Activated CD4-positive, alpha-beta T cell treated with anti-CD3 and anti-CD28 coated beads, Interleukin-2, amount 50 U/mL, for 24 hours (primary cell): ENCODE results near the gene ROR1.

Experiments
- DNase-seq, 2 donors: peaks; one replicate each; pipeline ENCODE4 v3.0.0-alpha.2; 2020; ENCODE audit warnings: low read depth in 1 of 2, low spot score in 1 of 2

Gene ROR1

DNA sequence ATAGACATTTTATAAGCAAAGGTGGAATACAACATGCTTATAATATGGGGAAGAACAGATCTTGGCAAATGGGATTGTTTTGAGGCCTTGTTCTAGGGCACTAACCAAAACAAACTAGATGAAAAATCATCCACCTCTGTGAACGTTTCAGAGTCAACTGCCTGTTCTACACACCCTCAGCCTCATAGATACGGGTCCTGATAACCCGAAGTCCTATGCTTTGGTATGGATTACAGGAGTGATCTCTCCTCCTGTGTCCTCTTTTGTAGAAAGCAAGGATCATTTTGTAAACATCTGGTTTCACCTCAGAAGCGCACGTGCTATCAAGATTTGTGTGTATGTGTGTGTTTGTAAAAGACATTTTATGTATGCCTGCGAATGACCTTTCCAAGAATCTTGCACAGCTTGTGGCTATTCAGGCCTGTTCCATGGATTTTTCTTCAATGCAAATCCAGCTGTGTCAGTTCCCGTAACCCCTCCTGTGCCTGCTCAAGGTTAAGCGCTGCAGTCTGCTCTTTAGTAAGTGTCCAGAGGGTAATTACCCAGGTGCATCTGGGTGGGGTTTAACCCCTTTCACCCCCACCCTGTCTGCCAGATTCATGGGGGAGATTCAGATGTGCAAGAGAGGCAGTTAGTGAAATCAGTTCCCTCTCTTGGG is 132.4 kb downstream of the ROR1 start:
- no peak for DNase-seq

- no peak for DNase-seq
Measured at GRCh38 chr1:63907051-63907450, 133.2 kb downstream of the ROR1 start.

DNA sequence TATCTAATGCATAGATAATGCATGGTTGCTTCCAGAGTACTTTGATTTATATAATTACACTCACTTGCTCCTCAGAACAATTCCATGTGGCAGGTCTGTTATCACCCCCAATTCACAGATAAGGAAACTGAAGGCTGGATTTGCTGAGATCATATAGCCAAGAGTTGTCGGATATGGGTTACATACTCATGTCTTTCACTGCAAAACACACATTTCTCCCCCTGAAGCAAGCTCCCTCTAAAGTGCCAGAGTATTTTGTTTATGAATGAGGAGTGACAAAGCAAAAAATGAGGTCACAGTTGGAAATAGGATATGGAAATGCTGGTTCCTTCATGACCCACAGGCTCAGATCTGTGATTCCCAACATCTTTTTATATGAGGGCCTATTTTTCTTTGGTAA is 134.2 kb downstream of the ROR1 start:
- no peak for DNase-seq

DNA sequence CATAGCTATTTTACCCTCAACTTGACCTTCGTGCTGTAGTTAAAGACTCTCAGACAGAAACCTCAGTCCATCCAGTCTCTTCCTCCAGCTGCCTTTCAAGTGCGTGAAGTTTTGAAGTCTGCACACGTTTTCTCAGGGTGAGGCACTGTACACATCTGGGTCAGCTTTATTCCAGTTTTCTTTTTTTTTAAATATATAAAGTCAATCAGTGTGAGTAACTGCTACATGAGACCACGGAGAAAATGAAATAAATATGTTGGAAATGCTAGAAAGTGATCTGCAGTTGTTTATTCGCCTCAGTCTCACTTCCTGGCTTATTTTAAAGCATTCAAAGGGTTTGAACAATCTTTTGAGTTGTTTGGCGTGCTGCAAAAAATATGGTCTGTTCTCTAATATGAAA is 135.7 kb downstream of the ROR1 start:
- DNase-seq: no peak

DNA sequence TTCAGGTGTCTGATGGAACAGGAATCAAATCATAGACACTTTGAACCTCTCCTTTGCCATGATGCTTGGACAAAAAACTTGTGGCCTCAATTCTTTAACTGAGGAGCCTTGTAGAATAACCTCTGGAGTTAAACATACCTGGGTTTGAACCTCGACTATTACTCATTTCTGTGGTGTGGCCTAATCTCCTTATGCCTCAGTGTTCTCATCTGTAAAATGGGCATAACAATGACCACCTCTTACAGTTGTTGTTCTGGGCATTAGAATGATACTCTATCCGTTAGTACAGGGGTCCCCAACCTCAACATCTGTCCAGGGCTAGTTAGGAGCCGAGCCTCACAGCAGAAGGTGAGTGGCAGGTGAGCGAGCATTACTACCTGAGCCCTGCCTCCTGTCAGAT is 137.2 kb downstream of the ROR1 start:
- no peak for DNase-seq

DNA sequence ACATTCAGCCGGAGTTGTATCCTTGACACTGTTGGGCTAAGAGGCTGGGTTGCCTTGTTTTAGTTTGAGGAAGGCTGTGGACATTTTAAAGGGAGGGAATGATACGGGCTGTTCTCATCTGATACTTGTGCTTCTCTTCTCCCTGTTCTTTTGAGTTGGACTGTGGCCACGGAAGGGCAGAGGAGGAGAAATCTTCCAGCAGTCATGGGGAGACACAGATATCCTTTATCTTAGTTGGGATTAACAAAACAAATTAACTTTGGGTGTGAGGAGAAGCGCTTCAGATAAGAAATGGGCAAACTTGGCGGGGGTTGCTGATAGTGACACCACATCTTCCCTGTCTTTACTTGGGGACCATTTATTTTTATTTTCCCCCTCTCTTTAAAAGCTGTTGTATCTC is 138.8 kb downstream of the ROR1 start:
- no peak for DNase-seq

DNA sequence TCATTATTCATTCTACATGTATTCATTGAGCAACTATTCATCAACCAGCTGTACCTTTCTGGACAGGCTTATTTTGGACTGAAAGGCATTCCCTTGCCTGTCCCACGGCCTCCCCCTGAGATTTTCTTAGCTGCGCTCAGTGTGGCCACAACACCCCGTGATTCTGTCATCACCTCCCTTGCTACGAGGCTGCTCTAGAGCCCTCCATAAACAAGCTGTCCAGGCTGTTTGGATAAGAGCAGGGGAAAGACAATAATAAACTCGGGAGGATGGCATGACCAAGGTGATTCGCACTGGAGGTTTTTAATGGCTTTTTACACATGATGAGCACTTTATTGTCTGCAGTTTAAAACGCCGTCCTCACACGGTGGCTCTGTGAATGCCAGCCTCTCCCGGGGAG is 139.7 kb downstream of the ROR1 start:
- no peak for DNase-seq

- DNase-seq: no peak
Measured at GRCh38 chr1:63914241-63914640, 140.4 kb downstream of the ROR1 start.

GRCh38 chr1:63914706-63915105 is 140.9 kb downstream of the ROR1 start:
- no peak for DNase-seq

GRCh38 chr1:63915121-63915520 is 141.3 kb downstream of the ROR1 start:
- DNase-seq: no peak

DNA sequence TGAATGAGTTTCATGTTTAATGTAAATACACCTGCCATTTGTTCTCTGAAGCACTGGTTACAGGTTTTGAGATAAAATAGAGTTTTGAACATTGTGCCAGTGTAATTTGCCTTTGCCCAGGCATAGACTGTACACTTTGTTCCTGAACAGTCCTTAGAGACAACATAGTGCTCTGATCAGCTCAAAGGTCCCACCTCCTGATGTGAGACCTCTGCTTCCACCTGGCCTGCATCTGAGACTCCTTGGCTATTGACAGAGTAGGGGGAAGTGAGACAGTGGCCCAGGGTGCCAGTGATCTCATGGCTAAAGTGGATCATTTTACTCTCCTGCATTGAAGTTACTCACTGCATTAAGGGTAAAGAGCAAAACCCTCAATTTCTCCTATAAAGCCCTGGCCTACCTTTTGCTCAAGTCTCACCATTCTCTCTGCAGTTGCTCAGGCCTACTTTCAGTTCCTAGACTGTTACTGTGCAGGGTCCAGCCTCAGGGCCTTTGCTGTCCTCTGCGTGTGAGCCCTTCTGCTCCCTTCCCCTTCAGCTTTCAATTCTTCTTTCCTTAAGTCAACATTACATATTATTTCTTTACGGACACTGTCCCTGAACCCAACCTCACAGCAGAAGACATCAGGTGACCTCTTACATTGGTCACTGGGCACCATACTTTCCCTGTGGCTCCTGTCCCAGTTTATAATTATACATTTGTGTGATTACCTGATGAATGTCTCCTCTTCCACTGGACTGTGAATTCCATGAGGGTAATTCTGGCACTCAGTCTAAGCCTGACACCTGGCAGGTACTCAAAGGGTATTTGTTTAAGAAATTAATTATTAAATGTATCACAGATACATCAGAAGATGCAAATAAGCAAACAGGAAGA is 142.9 kb downstream of the ROR1 start:
- no peak for DNase-seq

- no peak for DNase-seq
Measured at GRCh38 chr1:63917571-63918417, 144.0 kb downstream of the ROR1 start.

- DNase-seq: no peak
Measured at GRCh38 chr1:63918418-63918945, 144.7 kb downstream of the ROR1 start.

GRCh38 chr1:63920154-63921117 is 146.6 kb downstream of the ROR1 start:
- no peak for DNase-seq

DNA sequence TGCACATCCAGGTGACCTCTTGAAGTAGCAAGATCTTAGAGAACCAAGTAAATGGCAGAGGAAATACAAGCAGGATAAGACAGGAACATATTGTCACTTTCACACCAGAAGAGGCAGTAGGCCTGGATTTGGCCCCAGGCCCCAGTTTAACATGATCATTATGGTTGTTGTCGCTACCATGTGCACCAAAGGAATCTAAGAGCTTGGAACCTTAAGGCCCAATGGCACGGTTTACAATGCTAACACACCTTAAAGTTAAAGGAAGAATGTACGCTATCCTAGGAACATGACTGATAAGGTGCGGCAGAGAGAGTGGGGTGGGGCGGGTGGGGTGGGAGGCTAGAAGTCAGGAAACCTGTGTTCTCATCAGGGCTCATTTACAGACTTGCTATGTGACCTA is 147.5 kb downstream of the ROR1 start:
- no peak for DNase-seq

GRCh38 chr1:63921802-63922201 is 148.0 kb downstream of the ROR1 start:
- DNase-seq: no peak

- DNase-seq: no peak
Measured at GRCh38 chr1:63922848-63923247, 149.0 kb downstream of the ROR1 start.

DNA sequence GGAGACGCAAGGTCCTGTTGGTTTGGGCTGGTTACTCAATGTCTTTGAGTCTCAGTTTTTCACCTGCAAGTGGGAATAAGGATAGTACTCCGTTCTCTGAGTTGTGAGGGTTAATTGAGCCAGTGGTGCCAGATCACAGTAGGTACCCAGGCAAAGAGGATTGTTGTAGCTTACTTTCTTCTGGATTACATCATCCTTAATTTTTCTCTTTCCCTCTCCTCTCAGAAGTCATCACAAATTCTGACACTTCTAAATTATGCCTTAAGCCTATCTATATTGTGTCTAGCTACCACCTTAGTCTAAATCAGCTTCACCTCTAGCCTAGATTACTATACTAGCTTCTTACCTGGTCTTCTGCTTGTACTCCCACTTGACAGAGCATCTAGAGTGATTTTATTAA is 149.5 kb downstream of the ROR1 start:
- no peak for DNase-seq

DNA sequence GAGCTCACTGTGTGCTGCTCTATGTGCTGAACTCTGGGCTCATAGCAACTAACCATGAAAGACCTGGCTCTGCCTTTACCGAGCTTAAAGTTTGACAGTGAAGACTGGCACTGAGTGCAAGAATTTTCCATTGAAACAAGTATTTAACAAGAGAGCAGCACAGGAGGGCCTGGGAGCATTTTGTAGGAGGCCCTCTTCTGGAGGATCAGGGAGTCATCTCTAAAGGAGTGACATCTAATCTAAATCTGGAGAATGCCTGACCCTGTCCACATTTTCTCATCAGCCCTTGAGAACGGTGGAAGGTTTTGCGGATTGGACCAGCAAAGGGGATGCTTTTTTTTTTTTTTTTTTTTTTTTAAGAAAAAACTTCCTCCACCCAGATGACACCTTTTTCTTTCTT is 150.8 kb downstream of the ROR1 start:
- no peak for DNase-seq
